T-cell (primary cell): ENCODE results near the gene TARBP1. TPM values are rescaled to one million over a fixed set of nuclear protein-coding genes. Genes with fewer than 3 reads are reported as not detected.

Experiments
- ATAC-seq, 4 experiments: fragments of 200-7000 bp in 3 of 4; fragments of 150-1000 bp in 1 of 4; cut with Tn5 transposase; replicated peaks in 1 of 4; 1 replicate in 3 of 4; 2 replicates in 1 of 4; pipeline ENCODE4 v1.10.0; 2021; ENCODE audit warnings: moderate library complexity in 3 of 4, mild to moderate bottlenecking in 2 of 4, moderate number of reproducible peaks in 1 of 4
- CTCF ChIA-PET, 2 donors: fragments of 300-600 bp; sonication (Branson Sonifier 250); formaldehyde crosslinking; loops; one replicate each; lab custom pipeline; 2022; ENCODE audit warnings: antibody characterized with exemption in 2 of 2; lab: Charles Lee
- POLR2A ChIA-PET, 2 donors: fragments of 300-600 bp; sonication (Branson Sonifier 250); formaldehyde crosslinking; loops; one replicate each; lab custom pipeline; 2022; ENCODE audit warnings: antibody characterized with exemption in 2 of 2; lab: Charles Lee
- DNase-seq, 35 experiments: peaks; one replicate each; pipeline versions ENCODE4 v3.0.0 to v3.0.0-alpha.2; 2013 to 2023
- H3K27ac ChIP-seq: one replicate; pipeline ENCODE4 v1.5.1; 2013; ENCODE audit warnings: low read length
- H3K27me3 ChIP-seq, 2 experiments: replicated peaks in 1 of 2; 1 replicate in 1 of 2; 2 replicates in 1 of 2; pipeline versions ENCODE4 v1.6.1 to v1.7.0; 2013; ENCODE audit warnings: low read length in 1 of 2, mixed read lengths in 1 of 2; ENCODE audit not compliant: control insufficient read depth in 2 of 2, insufficient read depth in 2 of 2; ENCODE audit errors: extremely low read depth in 1 of 2
- H3K36me3 ChIP-seq, 2 donors: 1 replicate in 1 of 2; 2 replicates in 1 of 2; pipeline versions ENCODE4 v1.6.1 to v1.7.0; 2013; ENCODE audit warnings: low read length in 1 of 2; ENCODE audit not compliant: control insufficient read depth in 2 of 2, insufficient read depth in 1 of 2; ENCODE audit errors: extremely low read depth in 1 of 2
- H3K4me1 ChIP-seq, 2 experiments: 1 replicate in 1 of 2; 2 replicates in 1 of 2; pipeline versions ENCODE4 v1.6.1 to v1.7.0; 2013; ENCODE audit warnings: low read length in 2 of 2, mixed read lengths in 1 of 2; ENCODE audit not compliant: insufficient read depth in 2 of 2, control insufficient read depth in 1 of 2; ENCODE audit errors: extremely low read depth in 1 of 2
- H3K4me3 ChIP-seq, 2 donors: 1 replicate in 1 of 2; 2 replicates in 1 of 2; pipeline versions ENCODE4 v1.5.1 to v1.7.0; 2013; ENCODE audit warnings: mild to moderate bottlenecking in 2 of 2, low read length in 1 of 2, moderate library complexity in 1 of 2; ENCODE audit not compliant: control insufficient read depth in 1 of 2; ENCODE audit errors: extremely low read depth in 1 of 2
- H3K9me3 ChIP-seq: 2 replicates; pipeline ENCODE4 v1.7.0; 2013
- H3K27ac Mint-ChIP-seq, 2 donors: one replicate each; pipeline ENCODE4 v1.8.0; 2020 to 2021; ENCODE audit warnings: mild to moderate bottlenecking in 2 of 2, mixed read lengths in 2 of 2
- H3K27me3 Mint-ChIP-seq, 2 donors: one replicate each; pipeline ENCODE4 v1.8.0; 2021 to 2022; ENCODE audit warnings: mixed read lengths in 2 of 2
- H3K36me3 Mint-ChIP-seq: one replicate; pipeline ENCODE4 v1.8.0; 2021; ENCODE audit warnings: mixed read lengths
- H3K4me1 Mint-ChIP-seq, 3 donors: one replicate each; pipeline ENCODE4 v1.8.0; 2020 to 2022; ENCODE audit warnings: mixed read lengths in 3 of 3, mild to moderate bottlenecking in 1 of 3
- H3K4me3 Mint-ChIP-seq, 3 donors: one replicate each; pipeline ENCODE4 v1.8.0; 2020 to 2022; ENCODE audit warnings: mild to moderate bottlenecking in 3 of 3, mixed read lengths in 3 of 3, moderate library complexity in 3 of 3
- H3K9me3 Mint-ChIP-seq, 3 donors: one replicate each; pipeline ENCODE4 v1.8.0; 2020 to 2022; ENCODE audit warnings: mixed read lengths in 3 of 3
- WGBS: methylation state at CpG from one replicate; pipeline ENCODE4 v1.1.5; 2013; ENCODE audit warnings: missing lambda C conversion rate; ENCODE audit not compliant: insufficient coverage; 5-methylcytosine and 5-hydroxymethylcytosine counted together
- total RNA-seq, 35 experiments: library from RNA in 6 of 35; stranded (reverse) in 6 of 35; fragments of 120-200 nt in 1 of 35; gene quantifications; one replicate each; pipeline versions ENCODE4 v1.2.1 to v1.2.4 and lab custom pipeline; 2013 to 2026

TARBP1 gene
- total RNA-seq, 5 donors from 2014 or later (not counting 1 experiment from before 2014, with no cell fraction given) = 33.9 to 60.7 (median 40.6) TPM

- no CpG with 5 or more reads among the region's 3 CpGs for WGBS
- no peak for ATAC-seq
- CTCF ChIA-PET = interaction anchor here in 1 of 2 donors (1.3 kb wide), 1 partner anchor 143 kb away, joined by 4 read pairs; no protein-coding TSS in a partner anchor
These were observed 123.0 kb downstream of the TARBP1 start for GRCh38 chr1:234355782-234356510.

GRCh38 chr1:234348964-234349363, 130.0 kb downstream of the TARBP1 start:
- POLR2A ChIA-PET = no interaction called here
- 60% methylated on average over 1 of the region's 4 CpGs for WGBS

More at GRCh38 chr1:234355782-234356510, 123.0 kb downstream of the TARBP1 start:
- DNase-seq = no peak
- Mint-ChIP-seq H3K27ac (peak overlapping the region; percentile 8 to 85), H3K4me3 (peak overlapping the region in 2 of 3 donors; percentile 13 to 81), H3K27me3 (no peaks in the 10 kb centered on the region), H3K9me3 (no peaks in the 10 kb centered on the region), H3K36me3 (no peaks in the 10 kb centered on the region), H3K4me1 (peaks cover 0 to 23% (median 2%) of the 10 kb centered on the region in 3 donors)
- POLR2A ChIA-PET = interaction anchor here in 1 of 2 donors (0.6 kb wide), 1 partner anchor 15 kb away, joined by 7 read pairs; no protein-coding TSS in a partner anchor
- Histone ChIP-seq H3K9me3 (no peaks in the 10 kb centered on the region), H3K36me3 (no peaks in the 10 kb centered on the region), H3K27ac (no peak overlapping the region), H3K4me1 (peaks cover 4% of the 10 kb centered on the region in 2 experiments), H3K27me3 (no peaks in the 10 kb centered on the region), H3K4me3 (no peak overlapping the region)

GRCh38 chr1:234345237-234345636, 133.7 kb downstream of the TARBP1 start:
- no peak for ATAC-seq
- no peak overlapping the region for H3K4me3 Mint-ChIP-seq
- no peaks in the 10 kb centered on the region for H3K36me3 Mint-ChIP-seq
- Histone ChIP-seq H3K27me3 (peaks cover 0 to 5% of the 10 kb centered on the region in 2 experiments), H3K4me3 (no peak overlapping the region), H3K4me1 (no peaks in the 10 kb centered on the region), H3K36me3 (no peaks in the 10 kb centered on the region), H3K27ac (no peak overlapping the region), H3K9me3 (no peaks in the 10 kb centered on the region)
- peaks cover 4 to 13% of the 10 kb centered on the region in 2 donors for H3K27me3 Mint-ChIP-seq
- WGBS = no CpG with 5 or more reads among the region's 1 CpG
- H3K4me1 Mint-ChIP-seq = no peaks in the 10 kb centered on the region
- no peak for DNase-seq
- peaks cover under 1 to 4% (median 2%) of the 10 kb centered on the region in 3 donors for H3K9me3 Mint-ChIP-seq
- CTCF ChIA-PET = no interaction called here
- POLR2A ChIA-PET = interaction anchor here in 1 of 2 donors (0.6 kb wide), 1 partner anchor 28 kb away, joined by 3 read pairs; the partner anchor contains the start of gene COA6
- no peak overlapping the region for H3K27ac Mint-ChIP-seq

More at GRCh38 chr1:234348964-234349363, 130.0 kb downstream of the TARBP1 start:
- no peaks in the 10 kb centered on the region for H3K36me3 Mint-ChIP-seq
- Histone ChIP-seq H3K27ac (no peak overlapping the region), H3K4me1 (no peaks in the 10 kb centered on the region), H3K4me3 (no peak overlapping the region), H3K36me3 (no peaks in the 10 kb centered on the region), H3K9me3 (no peaks in the 10 kb centered on the region), H3K27me3 (peaks cover 0 to 5% of the 10 kb centered on the region in 2 experiments)
- no peaks in the 10 kb centered on the region for H3K9me3 Mint-ChIP-seq
- DNase-seq (no peak), ATAC-seq (no peak)
- H3K4me3 Mint-ChIP-seq = no peak overlapping the region
- H3K4me1 Mint-ChIP-seq = no peaks in the 10 kb centered on the region
- H3K27ac Mint-ChIP-seq = no peak overlapping the region
- H3K27me3 Mint-ChIP-seq = peaks cover 4 to 16% of the 10 kb centered on the region in 2 donors
- CTCF ChIA-PET = interaction anchor here (0.9 kb wide), 2 partner anchors 9 to 22 kb away, joined by 3 read pairs; no protein-coding TSS in a partner anchor

GRCh38 chr1:234342774-234343173, 136.2 kb downstream of the TARBP1 start:
- Histone ChIP-seq H3K4me1 (no peaks in the 10 kb centered on the region), H3K4me3 (no peak overlapping the region), H3K27ac (no peak overlapping the region), H3K9me3 (no peaks in the 10 kb centered on the region), H3K36me3 (no peaks in the 10 kb centered on the region), H3K27me3 (no peaks in the 10 kb centered on the region)
- Mint-ChIP-seq H3K9me3 (peaks cover 3 to 13% (median 10%) of the 10 kb centered on the region in 3 donors), H3K4me3 (no peak overlapping the region), H3K36me3 (peaks cover 3% of the 10 kb centered on the region), H3K27me3 (peaks cover 0 to 4% of the 10 kb centered on the region in 2 donors), H3K27ac (no peak overlapping the region), H3K4me1 (no peaks in the 10 kb centered on the region)
- POLR2A ChIA-PET = no interaction called here
- CTCF ChIA-PET = interaction anchor here in 1 of 2 donors (1.0 kb wide), 1 partner anchor 9 kb away, joined by 3 read pairs; no protein-coding TSS in a partner anchor
- DNase-seq (no peak), ATAC-seq (no peak)
- 95% methylated on average over 3 of the region's 5 CpGs for WGBS

Other genes with a start within 250 kb of the TARBP1 start
- 10 to 100 TPM in 4 of 5 donors, 1 to 10 TPM in 1; 9.7 to 28.2 (median 21.8) TPM for gene COA6, start 105.7 kb downstream of the TARBP1 start, total RNA-seq
- 100 to 1,000 TPM; 141 to 406 (median 163) TPM for gene IRF2BP2, start 131.0 kb upstream of the TARBP1 start, total RNA-seq